ENCODE results near the gene INHBC.

Gene INHBC

DNA sequence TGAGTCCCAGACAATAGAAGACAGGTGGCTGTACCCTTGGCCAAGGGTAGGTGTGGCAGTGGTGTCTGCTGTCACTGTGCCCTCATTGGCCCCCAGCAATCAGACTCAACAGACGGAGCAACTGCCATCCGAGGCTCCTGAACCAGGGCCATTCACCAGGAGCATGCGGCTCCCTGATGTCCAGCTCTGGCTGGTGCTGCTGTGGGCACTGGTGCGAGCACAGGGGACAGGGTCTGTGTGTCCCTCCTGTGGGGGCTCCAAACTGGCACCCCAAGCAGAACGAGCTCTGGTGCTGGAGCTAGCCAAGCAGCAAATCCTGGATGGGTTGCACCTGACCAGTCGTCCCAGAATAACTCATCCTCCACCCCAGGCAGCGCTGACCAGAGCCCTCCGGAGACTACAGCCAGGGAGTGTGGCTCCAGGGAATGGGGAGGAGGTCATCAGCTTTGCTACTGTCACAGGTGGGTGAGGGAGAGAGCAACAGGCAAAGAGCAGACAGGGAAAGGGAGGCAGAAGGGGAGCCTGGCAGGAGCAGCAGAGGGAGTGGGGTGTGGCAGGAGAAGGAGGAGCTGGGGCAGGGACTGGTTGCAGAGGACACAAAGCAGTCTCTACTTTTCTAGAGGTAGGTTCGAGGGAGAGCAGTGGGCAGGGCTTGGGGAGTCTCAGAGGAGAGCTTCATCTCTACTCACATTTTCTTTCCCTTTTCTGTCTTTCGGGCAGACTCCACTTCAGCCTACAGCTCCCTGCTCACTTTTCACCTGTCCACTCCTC, 21.0 kb downstream of the INHBC start:
- peak; percentile 69 for DNase-seq

DNA sequence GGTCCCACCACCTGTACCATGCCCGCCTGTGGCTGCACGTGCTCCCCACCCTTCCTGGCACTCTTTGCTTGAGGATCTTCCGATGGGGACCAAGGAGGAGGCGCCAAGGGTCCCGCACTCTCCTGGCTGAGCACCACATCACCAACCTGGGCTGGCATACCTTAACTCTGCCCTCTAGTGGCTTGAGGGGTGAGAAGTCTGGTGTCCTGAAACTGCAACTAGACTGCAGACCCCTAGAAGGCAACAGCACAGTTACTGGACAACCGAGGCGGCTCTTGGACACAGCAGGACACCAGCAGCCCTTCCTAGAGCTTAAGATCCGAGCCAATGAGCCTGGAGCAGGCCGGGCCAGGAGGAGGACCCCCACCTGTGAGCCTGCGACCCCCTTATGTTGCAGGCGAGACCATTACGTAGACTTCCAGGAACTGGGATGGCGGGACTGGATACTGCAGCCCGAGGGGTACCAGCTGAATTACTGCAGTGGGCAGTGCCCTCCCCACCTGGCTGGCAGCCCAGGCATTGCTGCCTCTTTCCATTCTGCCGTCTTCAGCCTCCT, 21.6 kb downstream of the INHBC start:
- DNase-seq: peak; percentile 76

DNA sequence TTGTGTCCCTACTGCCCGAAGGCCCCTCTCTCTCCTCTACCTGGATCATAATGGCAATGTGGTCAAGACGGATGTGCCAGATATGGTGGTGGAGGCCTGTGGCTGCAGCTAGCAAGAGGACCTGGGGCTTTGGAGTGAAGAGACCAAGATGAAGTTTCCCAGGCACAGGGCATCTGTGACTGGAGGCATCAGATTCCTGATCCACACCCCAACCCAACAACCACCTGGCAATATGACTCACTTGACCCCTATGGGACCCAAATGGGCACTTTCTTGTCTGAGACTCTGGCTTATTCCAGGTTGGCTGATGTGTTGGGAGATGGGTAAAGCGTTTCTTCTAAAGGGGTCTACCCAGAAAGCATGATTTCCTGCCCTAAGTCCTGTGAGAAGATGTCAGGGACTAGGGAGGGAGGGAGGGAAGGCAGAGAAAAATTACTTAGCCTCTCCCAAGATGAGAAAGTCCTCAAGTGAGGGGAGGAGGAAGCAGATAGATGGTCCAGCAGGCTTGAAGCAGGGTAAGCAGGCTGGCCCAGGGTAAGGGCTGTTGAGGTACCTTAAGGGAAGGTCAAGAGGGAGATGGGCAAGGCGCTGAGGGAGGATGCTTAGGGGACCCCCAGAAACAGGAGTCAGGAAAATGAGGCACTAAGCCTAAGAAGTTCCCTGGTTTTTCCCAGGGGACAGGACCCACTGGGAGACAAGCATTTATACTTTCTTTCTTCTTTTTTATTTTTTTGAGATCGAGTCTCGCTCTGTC, 22.3 kb downstream of the INHBC start:
- no peak for DNase-seq

DNA sequence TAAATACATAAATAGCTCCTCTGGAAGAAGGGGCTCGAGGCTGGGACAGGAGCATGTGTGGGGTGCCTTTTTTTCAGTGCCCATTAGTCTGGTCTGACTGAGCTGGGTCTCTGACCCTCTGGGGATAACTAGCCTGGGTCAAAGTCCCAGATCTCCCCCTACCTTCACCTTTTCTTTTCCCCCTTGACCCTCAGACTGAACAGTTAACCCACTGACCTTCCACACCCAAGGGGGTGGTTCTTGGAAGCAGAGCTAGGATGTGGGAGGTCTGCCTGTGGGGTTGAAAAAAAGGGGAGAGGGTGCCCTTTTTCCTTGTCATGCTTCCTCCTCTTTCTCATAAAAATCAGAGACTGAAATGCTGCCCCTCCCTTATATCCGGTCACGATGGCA, 24.1 kb downstream of the INHBC start:
- DNase-seq: no peak

DNA sequence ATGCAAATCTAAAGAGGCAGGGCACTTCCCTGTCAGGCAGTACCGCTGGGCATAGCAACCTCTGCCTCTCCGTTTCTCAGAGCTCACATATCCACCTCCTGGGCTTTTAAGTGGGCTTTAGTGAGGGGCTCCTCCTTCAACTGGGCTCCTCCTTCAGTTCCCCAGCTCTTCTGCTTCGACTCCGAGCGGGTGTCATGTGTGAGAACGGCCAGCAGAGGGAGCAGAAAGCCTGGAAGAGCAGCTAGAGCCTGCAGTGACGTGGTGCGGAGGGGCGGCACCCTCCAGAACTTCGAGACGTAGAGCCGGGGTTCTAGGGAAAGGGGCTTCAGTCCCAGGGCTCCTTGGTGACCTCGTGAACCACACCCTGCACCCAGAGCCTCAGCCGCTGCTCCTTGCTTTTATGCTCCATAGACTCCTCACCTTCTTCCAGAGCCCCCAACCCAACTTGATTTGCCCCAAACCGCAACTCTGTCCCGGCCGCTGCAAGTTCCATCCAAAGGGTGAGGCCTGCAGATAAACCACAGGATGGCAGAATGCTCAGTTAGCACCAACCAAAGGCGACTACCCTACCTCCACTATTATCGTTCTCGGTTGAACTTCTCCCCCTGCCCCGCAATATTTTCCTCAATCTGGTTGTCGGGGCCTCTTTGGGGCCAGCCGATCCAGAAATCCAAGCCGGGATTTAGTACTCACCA, 24.6 kb downstream of the INHBC start:
- DNase-seq: peak; percentile 97

DNA sequence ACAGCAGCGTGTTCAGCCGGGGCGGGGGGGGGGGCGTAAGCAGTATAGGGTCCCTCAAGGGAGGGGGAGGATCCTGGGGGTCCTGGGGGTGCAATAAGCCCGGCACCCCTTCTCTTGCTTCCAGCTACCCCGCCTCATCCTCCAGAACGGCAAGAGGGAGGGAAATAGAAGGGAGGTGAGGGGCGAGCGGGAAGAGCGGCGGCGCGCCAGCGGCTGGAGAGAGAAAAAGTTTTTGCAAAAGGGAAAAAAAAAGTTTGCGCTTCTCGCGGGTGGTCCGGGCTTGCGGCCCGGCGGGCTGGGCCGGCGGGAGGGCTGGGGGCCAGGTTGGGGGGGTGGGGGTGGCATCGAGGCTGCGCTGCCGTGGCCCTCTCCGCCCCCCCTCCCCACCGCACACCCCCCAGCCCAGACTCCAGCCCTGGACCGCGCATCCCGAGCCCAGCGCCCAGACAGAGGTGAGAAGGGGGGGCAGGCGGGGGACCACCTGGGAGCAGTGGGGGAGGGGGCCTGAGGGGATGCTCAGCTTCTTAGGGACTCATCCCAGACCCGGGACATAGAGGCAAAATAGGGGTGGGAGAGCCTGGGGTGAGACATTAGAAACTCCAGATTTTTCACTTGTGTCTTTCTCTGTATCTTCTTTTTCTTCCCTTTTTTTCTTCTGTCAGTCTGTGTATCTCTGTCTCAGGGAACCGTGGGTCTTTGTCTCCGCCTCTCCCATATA, 25.3 kb downstream of the INHBC start, which contains the start of gene GLI1:
Gene GLI1 (plus strand): TSS at position 36 of the 718 bp plus-strand sequence. CDS start 3,907 bp downstream, outside the sequence.
- peak; percentile 56 for DNase-seq

DNA sequence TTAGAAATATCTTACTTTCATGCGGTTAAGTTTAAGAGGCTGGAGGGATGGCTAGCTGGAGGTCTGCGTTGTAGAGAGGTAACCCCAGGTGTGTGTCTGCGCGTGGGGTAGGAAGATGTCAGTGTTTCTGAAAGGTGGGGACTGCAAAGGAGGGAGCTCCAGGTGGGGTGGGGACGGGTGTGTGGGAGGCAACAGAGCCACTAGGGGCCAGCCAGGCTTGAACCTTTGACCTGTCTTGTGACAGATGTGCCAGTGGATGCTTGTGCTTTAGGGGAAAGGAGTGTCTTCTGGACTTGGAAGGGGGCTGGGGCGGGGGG, 25.8 kb downstream of the INHBC start:
- DNase-seq: peak; percentile 56

DNA sequence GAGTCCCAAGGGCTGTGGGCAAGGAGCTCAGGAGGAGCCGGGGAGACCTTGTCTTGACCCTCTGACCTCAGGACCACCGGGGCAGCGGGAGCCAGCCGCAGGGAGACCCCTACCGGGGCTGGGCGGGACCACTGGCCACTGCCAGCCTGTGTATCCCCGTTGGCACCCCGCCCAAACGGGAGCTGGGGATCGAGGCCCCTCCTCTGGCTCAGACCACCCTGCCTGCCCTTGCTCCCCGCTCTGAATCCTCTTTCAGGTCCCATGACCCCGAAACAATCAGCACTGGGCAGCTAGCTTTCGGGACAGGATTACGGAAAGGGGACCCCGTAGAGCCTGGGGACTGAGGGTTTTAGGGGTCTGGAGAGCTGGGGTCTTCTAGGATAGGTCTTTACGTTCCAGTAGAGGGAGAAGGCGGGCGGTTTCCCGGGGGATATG, 26.3 kb downstream of the INHBC start:
- DNase-seq: no peak

DNA sequence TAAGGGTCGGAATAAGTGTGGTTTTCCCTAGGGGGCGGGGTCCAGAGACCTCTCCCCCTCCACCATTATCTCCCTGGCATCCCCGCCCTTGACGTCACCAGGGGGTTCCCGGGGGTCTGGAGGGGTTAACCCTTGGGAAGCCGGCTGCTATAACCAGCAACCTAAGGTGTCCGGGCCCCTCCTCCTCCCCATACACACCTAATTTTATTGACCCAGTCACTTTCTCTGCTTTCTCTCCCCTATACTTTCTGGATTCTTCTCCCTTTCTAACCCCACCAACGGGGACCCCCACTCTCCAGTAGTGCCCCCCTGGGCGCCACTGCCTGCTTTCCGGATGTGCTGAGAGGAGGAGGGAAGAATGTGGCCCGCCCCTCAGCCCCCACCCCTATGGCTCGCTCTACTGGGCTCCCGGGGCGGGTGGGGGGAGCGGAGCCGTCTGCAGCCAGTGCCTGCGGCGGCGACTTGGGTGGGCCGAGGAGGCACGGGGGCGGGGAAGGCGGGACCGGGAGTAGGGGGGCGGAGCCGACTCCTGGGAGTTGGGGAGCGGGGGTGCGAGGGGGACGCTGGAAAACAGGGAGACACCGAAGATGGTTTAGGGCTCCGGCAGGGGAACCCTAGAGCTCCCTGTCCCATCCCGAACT, 26.8 kb downstream of the INHBC start:
- DNase-seq: peak; percentile 50

DNA sequence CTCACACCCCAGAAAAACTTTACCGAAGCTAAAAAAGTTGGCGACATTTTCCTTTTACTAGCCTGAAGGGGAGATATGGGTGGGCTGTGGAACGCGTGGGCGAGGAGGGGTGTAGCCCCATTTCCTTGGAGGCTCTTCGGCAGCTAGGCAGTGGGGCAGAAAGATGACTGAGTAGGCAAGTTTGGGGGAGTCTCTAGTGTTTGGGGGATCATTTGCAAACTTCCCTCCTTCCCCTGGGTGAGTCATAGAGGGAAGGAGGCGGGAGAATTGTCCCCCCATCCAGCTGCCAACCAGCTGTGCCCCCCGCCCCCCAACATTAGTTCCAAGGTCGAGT, 27.3 kb downstream of the INHBC start:
- peak; percentile 50 for DNase-seq

DNA sequence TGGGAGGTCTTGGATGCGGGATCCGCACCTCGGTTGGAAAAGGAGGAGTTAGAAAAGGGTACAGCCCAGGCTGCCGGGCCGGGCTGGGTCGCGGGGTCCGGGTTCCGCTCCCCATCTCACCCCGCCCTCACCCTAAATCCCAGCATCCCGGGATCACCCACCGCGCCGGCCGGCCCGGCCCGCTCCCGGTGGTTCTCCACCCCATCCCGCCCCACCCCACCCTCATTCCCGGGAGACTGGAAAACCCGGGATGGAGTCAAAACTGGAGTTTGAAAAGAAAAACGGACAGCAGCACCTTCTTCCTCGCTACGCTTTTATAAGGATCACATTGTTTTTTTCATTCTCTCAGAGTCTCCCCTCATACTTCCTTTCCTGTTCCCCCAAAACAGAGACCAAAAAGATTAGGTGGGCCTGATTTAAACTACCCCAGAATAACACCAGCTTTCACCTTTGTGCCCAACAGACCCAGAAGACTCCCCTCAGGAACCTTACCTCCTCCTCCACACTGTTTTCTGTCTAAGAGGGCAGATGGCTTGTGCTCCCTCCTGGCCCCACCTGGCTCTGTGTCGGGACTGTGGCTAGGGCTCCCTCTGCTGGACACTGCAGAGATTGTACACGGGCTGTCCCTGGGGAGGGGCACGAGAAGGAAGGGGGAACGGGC, 27.8 kb downstream of the INHBC start:
- DNase-seq: peak; percentile 98

DNA sequence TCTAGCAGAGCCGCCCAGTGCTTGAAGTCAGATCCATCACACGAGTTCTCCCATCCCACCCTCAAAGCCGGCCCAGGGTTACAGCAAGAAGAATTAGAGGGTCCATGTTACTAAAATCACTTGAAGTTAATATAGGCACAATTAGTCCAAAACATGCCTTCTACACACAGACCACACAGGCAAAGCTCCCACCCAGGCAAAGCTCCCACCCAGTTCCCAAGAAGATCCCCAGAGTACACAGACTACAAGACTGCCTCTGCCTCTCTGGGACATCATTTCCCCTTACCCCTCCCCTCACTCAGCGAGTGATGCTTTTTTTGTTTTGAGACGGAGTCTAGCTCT, 28.3 kb downstream of the INHBC start:
- DNase-seq: no peak

DNA sequence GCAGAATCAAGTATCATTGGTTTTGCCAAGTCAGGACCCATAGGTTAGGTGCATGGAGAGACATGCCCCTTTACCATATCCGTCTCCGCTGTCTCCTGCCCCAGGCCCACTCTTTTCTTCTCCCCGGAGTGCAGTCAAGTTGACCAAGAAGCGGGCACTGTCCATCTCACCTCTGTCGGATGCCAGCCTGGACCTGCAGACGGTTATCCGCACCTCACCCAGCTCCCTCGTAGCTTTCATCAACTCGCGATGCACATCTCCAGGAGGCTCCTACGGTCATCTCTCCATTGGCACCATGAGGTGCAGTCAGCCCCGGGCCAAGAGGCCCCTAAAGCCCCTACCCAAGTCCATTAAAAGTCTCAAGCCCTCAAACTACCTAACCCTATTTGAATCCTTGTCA, 30.0 kb downstream of the INHBC start:
- no peak for DNase-seq

DNA sequence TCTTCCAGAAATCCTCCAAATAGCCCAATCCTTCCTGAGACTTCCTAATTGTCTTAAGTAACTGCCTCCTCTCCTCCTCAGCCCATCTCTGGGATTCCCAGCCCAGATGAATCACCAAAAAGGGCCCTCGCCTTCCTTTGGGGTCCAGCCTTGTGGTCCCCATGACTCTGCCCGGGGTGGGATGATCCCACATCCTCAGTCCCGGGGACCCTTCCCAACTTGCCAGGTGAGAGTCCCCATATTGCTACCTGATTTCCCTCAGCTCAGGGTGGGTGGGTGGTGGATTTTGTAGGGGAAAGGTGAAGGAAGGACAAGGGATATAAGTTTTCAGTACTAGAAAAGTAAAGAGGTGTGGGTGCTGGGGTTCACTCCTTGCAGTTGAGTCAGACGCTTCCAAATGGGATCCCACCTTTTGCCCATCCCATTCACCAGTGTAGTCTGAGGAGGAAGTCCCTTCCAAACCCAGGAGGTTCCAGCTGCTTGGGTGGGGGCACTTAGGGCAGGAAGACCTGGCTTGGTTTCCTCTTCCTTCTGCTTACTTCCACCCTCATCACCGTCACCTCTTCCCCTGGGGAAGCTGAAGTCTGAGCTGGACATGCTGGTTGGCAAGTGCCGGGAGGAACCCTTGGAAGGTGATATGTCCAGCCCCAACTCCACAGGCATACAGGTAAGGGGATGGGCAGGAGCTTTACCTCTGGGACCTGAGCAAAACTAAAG, 30.6 kb downstream of the INHBC start:
- no peak for DNase-seq

DNA sequence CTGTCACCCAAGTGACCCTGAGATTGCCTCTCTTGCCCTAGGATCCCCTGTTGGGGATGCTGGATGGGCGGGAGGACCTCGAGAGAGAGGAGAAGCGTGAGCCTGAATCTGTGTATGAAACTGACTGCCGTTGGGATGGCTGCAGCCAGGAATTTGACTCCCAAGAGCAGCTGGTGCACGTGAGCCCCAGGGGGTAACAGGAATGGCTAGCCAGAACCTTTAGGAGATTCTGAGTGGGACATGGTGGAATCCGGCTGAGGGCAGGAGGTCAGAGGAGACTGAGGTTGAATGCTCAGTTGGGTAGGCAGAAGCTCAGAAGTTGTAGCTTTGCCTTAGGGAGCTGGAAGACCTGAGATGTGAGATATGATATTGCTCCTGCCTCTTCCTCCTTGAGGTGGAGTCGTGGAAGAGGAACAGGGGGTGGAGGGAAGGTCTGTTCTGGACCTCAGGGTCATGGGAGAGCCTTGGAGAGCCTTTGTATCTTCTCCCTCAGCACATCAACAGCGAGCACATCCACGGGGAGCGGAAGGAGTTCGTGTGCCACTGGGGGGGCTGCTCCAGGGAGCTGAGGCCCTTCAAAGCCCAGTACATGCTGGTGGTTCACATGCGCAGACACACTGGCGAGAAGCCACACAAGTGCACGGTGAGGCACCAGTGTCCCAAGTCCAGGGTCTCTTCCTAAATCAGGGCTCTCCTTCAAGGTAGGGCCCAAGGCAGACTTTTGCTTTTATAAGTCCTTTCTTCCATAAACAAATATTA, 31.3 kb downstream of the INHBC start:
- DNase-seq: no peak

DNA sequence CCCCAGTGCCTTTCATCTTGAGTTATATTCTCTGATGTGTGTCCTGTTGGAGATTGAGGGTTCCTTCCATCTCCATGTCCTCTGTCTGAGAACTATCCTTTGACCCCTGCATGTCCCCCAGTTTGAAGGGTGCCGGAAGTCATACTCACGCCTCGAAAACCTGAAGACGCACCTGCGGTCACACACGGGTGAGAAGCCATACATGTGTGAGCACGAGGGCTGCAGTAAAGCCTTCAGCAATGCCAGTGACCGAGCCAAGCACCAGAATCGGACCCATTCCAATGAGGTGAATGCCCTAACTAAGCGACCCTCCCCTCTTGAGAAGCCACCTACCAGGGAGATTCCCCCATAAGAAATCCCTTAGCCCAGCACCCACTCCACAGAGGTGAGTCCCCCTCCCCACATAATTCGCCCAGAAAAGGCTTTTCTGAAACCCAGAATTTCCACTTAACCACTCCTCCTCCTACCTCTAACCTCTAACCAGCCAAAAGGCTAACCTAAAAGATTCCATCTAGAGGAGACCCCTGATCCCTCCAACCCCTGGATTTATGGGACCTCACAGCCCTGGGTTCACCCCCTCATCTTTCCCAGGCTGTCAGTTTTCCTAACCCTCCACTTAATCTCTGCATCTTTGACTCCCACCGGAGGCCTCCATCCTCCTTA, 32.8 kb downstream of the INHBC start:
- DNase-seq: no peak

DNA sequence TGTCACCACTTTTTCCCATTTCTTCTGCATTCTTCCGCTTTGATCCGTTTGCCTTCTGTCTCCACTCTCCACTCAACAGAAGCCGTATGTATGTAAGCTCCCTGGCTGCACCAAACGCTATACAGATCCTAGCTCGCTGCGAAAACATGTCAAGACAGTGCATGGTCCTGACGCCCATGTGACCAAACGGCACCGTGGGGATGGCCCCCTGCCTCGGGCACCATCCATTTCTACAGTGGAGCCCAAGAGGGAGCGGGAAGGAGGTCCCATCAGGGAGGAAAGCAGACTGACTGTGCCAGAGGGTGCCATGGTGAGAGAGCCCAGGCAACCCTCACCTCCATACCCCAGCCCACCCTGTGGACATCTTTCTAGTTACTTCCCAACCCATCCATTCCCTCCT, 33.3 kb downstream of the INHBC start:
- no peak for DNase-seq

DNA sequence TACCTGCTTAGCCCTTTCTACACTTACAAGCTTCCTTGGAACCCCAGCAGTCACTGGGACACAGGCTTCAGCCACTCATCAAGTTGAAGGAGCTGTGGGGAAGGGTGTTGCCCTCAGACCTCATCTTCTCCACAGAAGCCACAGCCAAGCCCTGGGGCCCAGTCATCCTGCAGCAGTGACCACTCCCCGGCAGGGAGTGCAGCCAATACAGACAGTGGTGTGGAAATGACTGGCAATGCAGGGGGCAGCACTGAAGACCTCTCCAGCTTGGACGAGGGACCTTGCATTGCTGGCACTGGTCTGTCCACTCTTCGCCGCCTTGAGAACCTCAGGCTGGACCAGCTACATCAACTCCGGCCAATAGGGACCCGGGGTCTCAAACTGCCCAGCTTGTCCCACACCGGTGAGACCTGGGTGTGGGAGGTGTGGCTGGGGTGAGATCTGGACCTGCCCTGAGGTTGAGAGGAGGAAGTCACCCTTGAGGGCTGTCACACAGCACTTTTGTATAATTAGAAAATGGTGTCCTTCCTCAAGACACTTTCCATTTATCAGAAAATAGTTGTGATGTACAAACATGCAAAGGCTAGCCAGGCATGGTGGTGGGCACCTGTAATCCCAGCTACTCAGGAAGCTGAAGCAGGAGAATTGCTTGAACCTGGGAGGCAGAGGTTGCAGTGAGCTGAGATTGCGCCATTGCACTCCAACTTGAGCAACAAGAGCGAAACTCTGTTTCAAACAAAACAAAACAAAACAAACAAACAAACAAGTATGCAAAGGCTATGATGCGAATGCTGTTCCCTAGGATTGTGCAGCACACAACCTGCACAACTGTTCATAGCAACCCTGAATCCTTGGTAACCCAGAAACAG, 34.9 kb downstream of the INHBC start:
- DNase-seq: no peak

All from DMS53 (cell line).